C4-2B (cell line): Measurements from ENCODE around the gene CCDC85B.

Source experiments
- ZFX ChIP-seq: fragments of 450-650 bp; IDR thresholded peaks from 2 replicates; pipeline ENCODE4 v1.6.1; 2017
- TF ChIP-seq, protein P1 (sequence below): fragments of 450-650 bp; conservative IDR thresholded peaks from 2 replicates; pipeline ENCODE4 v1.5.1; 2017; ENCODE audit warnings: mild to moderate bottlenecking

- TF ChIP-seq, protein P1, sequence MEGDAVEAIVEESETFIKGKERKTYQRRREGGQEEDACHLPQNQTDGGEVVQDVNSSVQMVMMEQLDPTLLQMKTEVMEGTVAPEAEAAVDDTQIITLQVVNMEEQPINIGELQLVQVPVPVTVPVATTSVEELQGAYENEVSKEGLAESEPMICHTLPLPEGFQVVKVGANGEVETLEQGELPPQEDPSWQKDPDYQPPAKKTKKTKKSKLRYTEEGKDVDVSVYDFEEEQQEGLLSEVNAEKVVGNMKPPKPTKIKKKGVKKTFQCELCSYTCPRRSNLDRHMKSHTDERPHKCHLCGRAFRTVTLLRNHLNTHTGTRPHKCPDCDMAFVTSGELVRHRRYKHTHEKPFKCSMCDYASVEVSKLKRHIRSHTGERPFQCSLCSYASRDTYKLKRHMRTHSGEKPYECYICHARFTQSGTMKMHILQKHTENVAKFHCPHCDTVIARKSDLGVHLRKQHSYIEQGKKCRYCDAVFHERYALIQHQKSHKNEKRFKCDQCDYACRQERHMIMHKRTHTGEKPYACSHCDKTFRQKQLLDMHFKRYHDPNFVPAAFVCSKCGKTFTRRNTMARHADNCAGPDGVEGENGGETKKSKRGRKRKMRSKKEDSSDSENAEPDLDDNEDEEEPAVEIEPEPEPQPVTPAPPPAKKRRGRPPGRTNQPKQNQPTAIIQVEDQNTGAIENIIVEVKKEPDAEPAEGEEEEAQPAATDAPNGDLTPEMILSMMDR = no peak
- TF ChIP-seq ZFX = no peak
These were observed 34.5 kb upstream of the CCDC85B start for GRCh38 chr11:65855927-65856363.
